ENCODE measurements around the gene KCND2.

KCND2 gene

GRCh38 chr7:120311028-120311788 lies 38.2 kb downstream of the KCND2 start:
- no peak for DNase-seq (ENCODE audit: low spot score)

GRCh38 chr7:120320218-120320961 lies 47.4 kb downstream of the KCND2 start:
- no peak for DNase-seq (ENCODE audit: low spot score)

GRCh38 chr7:120327054-120327453 lies 54.1 kb downstream of the KCND2 start:
- no peak for DNase-seq (ENCODE audit: low spot score)

- DNase-seq (ENCODE audit: low spot score): no peak
Measured at GRCh38 chr7:120332433-120332832, 59.5 kb downstream of the KCND2 start.

GRCh38 chr7:120334475-120334874 lies 61.5 kb downstream of the KCND2 start:
- DNase-seq (ENCODE audit: low spot score): no peak

GRCh38 chr7:120337308-120337907 lies 64.4 kb downstream of the KCND2 start:
- no peak for DNase-seq (ENCODE audit: low spot score)

- DNase-seq (ENCODE audit: low spot score): no peak
Measured at GRCh38 chr7:120344276-120344675, 71.3 kb downstream of the KCND2 start.

GRCh38 chr7:120353171-120353570 lies 80.2 kb downstream of the KCND2 start:
- DNase-seq (ENCODE audit: low spot score): no peak

- no peak for DNase-seq (ENCODE audit: low spot score)
Measured at GRCh38 chr7:120360918-120361317, 87.9 kb downstream of the KCND2 start.

- DNase-seq (ENCODE audit: low spot score): no peak
Measured at GRCh38 chr7:120363414-120363813, 90.4 kb downstream of the KCND2 start.

- no peak for DNase-seq (ENCODE audit: low spot score)
Measured at GRCh38 chr7:120370954-120371353, 98.0 kb downstream of the KCND2 start.

GRCh38 chr7:120373174-120373573 lies 100.2 kb downstream of the KCND2 start:
- no peak for DNase-seq (ENCODE audit: low spot score)

- DNase-seq (ENCODE audit: low spot score): no peak
Measured at GRCh38 chr7:120394595-120394994, 121.6 kb downstream of the KCND2 start.

GRCh38 chr7:120395526-120396019 lies 122.6 kb downstream of the KCND2 start:
- no peak for DNase-seq (ENCODE audit: low spot score)

- no peak for DNase-seq (ENCODE audit: low spot score)
Measured at GRCh38 chr7:120398284-120399000, 125.5 kb downstream of the KCND2 start.

GRCh38 chr7:120400806-120401455 lies 128.0 kb downstream of the KCND2 start:
- DNase-seq (ENCODE audit: low spot score): no peak

GRCh38 chr7:120402079-120402767 lies 129.2 kb downstream of the KCND2 start:
- DNase-seq (ENCODE audit: low spot score): no peak

GRCh38 chr7:120402801-120403200 lies 129.8 kb downstream of the KCND2 start:
- DNase-seq (ENCODE audit: low spot score): no peak

GRCh38 chr7:120404042-120404441 lies 131.1 kb downstream of the KCND2 start:
- DNase-seq (ENCODE audit: low spot score): no peak

GRCh38 chr7:120405652-120406051 lies 132.7 kb downstream of the KCND2 start:
- DNase-seq (ENCODE audit: low spot score): no peak

GRCh38 chr7:120407010-120407409 lies 134.0 kb downstream of the KCND2 start:
- no peak for DNase-seq (ENCODE audit: low spot score)

Data from hematopoietic multipotent progenitor cell treated with erythropoietin and hydrocortisone succinate and interleukin-3 and kit ligand, for 15 days (in vitro differentiated cells).